ENCODE results near the gene KCTD15. TPM values are rescaled to one million over a fixed set of nuclear protein-coding genes. Genes with fewer than 3 reads are reported as not detected.
A peak's percentile ranks its signal among the peaks of the same experiment; 100 is the strongest.

The KCTD15 gene
- total and polyA plus RNA-seq, 10 donors, result 7.6 to 31.8 (median 19.2) TPM

DNA sequence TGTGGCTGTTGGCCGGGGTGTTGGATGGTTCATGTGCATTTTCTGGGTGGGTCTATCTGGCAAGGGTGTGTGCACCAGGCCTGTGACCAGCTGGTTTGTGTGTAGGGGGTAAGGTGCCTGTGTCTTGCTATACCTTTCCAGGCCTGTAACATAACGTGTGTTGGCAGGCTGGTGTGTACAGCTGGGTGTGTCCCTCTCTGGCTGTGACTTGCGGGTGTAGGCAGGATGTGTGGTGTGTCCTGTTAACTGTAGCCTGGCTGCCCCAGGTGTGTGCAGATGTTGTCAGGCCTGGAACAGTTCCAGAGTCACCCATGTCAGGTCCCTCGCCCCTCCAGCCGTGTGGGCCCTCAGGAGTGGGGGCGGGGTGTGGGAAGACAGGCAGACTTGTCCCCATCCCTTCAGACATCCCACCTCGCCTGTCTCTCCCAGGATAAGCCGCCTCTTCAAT lies 9.8 kb downstream of the KCTD15 start:
- H3K4me1 ChIP-seq, result peaks cover 0 to 89% (median 20%) of the 10 kb centered on the region in 6 donors
- H3K27me3 ChIP-seq (replicated peaks in 1 of 7), result no peaks in the 10 kb centered on the region
- TF ChIP-seq, protein P1, sequence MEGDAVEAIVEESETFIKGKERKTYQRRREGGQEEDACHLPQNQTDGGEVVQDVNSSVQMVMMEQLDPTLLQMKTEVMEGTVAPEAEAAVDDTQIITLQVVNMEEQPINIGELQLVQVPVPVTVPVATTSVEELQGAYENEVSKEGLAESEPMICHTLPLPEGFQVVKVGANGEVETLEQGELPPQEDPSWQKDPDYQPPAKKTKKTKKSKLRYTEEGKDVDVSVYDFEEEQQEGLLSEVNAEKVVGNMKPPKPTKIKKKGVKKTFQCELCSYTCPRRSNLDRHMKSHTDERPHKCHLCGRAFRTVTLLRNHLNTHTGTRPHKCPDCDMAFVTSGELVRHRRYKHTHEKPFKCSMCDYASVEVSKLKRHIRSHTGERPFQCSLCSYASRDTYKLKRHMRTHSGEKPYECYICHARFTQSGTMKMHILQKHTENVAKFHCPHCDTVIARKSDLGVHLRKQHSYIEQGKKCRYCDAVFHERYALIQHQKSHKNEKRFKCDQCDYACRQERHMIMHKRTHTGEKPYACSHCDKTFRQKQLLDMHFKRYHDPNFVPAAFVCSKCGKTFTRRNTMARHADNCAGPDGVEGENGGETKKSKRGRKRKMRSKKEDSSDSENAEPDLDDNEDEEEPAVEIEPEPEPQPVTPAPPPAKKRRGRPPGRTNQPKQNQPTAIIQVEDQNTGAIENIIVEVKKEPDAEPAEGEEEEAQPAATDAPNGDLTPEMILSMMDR (IDR thresholded peaks at IDR 0.05 in 8 of 11, conservative IDR thresholded peaks at IDR 0.05 in 3 of 11), result no peak
- TF ChIP-seq POLR2A (IDR thresholded peaks at IDR 0.05), result no peak
- TF ChIP-seq POLR2AphosphoS5 (IDR thresholded peaks at IDR 0.05), result no peak
- no peaks in the 10 kb centered on the region for H3K9me3 ChIP-seq
- H3K4me3 ChIP-seq, result no peak overlapping the region
- H3K36me3 ChIP-seq, result peaks cover 0 to 70% (median 4%) of the 10 kb centered on the region in 6 donors
- H3K27ac ChIP-seq, result peak overlapping the region in 1 of 8 donors; percentile 50
- no peak for DNase-seq
- intact Hi-C loops (cut with DNase I; ENCODE audit: low total_unique reads), result no loop called here
- WGBS, 5 donors, result 73 to 82% (median 74%) methylated on average over 3 to 8 of the region's 8 CpGs

DNA sequence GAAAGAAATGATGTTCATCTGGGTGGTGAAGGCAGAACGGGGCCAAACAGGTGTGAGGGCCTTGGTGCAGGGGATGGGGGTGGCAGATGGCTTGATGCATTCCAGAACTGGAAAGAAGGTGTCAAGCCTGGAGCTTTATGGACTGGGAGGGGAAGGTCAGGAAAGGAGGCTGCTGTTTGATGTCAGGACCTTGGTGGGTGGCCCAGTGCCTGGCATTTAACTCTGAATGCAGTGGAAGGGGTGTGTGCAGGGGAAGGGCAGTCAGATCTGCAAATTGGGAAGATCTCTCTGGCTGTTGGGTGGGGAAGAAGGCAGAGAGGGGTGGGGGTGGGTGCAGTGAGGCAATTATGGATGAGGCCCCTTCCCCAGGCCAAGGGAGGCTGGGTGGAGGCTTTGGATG lies 11.7 kb downstream of the KCTD15 start:
- H3K9me3 ChIP-seq, result no peaks in the 10 kb centered on the region
- H3K36me3 ChIP-seq, result peaks cover 0 to 70% (median 17%) of the 10 kb centered on the region in 6 donors
- WGBS, 5 donors, result 67 to 100% (median 69%) methylated on average over 1 of the region's 1 CpG
- H3K27me3 ChIP-seq (replicated peaks in 1 of 7), result no peaks in the 10 kb centered on the region
- peaks cover 0 to 72% (median 18%) of the 10 kb centered on the region in 6 donors for H3K4me1 ChIP-seq
- no peak for TF ChIP-seq POLR2AphosphoS5 (IDR thresholded peaks at IDR 0.05)
- TF ChIP-seq, protein P1 (IDR thresholded peaks at IDR 0.05 in 8 of 11, conservative IDR thresholded peaks at IDR 0.05 in 3 of 11), result no peak
- no peak for TF ChIP-seq POLR2A (IDR thresholded peaks at IDR 0.05)
- intact Hi-C loops (cut with DNase I; ENCODE audit: low total_unique reads), result no loop called here
- H3K27ac ChIP-seq, result peak overlapping the region in 5 of 8 donors; percentile 19 to 66 (median 51)
- no peak for DNase-seq
- no peak overlapping the region for H3K4me3 ChIP-seq

DNA sequence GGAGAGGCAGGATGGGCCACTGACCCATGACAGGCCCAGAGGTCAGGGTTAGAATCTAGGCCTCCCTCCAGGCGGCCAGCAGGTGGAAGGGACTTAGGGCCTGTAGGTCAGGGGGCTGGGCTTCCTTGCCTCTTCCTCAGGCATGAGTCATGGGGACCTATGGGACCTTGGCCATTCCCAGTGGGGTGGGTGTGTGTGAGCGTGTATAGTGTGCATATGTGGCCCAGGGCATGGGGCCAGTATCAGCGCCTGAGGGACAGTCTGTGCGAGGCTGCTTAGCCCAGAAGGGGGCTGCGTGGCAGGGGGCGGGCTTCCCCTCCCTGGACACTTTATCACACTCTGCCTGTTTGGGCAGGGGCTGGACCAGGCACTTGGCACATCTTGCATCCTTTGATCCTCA lies 13.3 kb downstream of the KCTD15 start:
- Histone ChIP-seq H3K4me1 (peaks cover 0 to 57% (median 12%) of the 10 kb centered on the region in 6 donors), H3K27ac (peak overlapping the region in 4 of 8 donors; percentile 25 to 66 (median 40)), H3K36me3 (peaks cover 0 to 65% (median 18%) of the 10 kb centered on the region in 6 donors), H3K4me3 (no peak overlapping the region), H3K27me3 (replicated peaks in 1 of 7) (no peaks in the 10 kb centered on the region), H3K9me3 (no peaks in the 10 kb centered on the region)
- peak; percentile 68 for DNase-seq
- intact Hi-C loops (cut with DNase I; ENCODE audit: low total_unique reads), result no loop called here
- WGBS, 5 donors, result 72 to 84% (median 79%) methylated on average over 6 of the region's 6 CpGs
- TF ChIP-seq POLR2AphosphoS5 (IDR thresholded peaks at IDR 0.05), result peak; percentile 46 to 59 (median 48)
- TF ChIP-seq, protein P1 (IDR thresholded peaks at IDR 0.05 in 8 of 11, conservative IDR thresholded peaks at IDR 0.05 in 3 of 11), result no peak

DNA sequence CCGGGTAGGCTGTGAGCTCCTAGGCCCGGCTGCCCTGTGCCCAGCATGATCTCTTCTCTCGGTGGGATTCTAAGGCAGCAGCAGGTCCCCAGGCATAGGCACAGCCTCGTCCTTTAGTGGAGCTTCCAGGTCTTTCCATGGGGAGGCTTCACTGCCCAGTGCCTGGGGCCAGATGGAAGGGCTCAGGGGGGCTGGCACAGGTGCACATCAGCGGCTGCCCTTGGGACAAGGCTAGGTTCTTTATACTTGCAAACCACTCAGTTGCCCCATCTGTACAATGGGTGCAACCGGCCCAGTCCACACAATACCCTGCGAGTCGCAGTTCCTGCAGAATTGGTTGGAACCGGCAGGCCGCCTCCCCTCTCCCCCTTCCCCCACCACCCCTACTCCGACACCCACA lies 14.2 kb downstream of the KCTD15 start:
- intact Hi-C loops (cut with DNase I; ENCODE audit: low total_unique reads), result no loop called here
- no peak overlapping the region for H3K27ac ChIP-seq
- no peaks in the 10 kb centered on the region for H3K9me3 ChIP-seq
- H3K36me3 ChIP-seq, result peaks cover 0 to 60% (median 18%) of the 10 kb centered on the region in 6 donors
- DNase-seq, result peak; percentile 64
- no peaks in the 10 kb centered on the region for H3K27me3 ChIP-seq (replicated peaks in 1 of 7)
- no peak for TF ChIP-seq POLR2AphosphoS5 (IDR thresholded peaks at IDR 0.05)
- TF ChIP-seq, protein P1 (IDR thresholded peaks at IDR 0.05 in 8 of 11, conservative IDR thresholded peaks at IDR 0.05 in 3 of 11), result no peak
- TF ChIP-seq POLR2A (IDR thresholded peaks at IDR 0.05), result no peak
- no peak overlapping the region for H3K4me3 ChIP-seq
- 92 to 96% (median 93%) methylated on average over 10 to 11 of the region's 11 CpGs for WGBS, 5 donors
- peaks cover 0 to 49% (median 8%) of the 10 kb centered on the region in 6 donors for H3K4me1 ChIP-seq
